Chondrocyte (in vitro differentiated cells): ENCODE results near the gene VCAN. TPM values are rescaled to one million over a fixed set of nuclear protein-coding genes. Genes with fewer than 3 reads are reported as not detected.

ENCODE experiments used
- DNase-seq: peaks from one replicate; pipeline ENCODE4 v3.0.0; 2021; ENCODE audit warnings: mixed read lengths, low spot score
- H3K27ac Mint-ChIP-seq: one replicate; pipeline ENCODE4 v1.8.0; 2021; ENCODE audit warnings: mild to moderate bottlenecking, moderate library complexity, mixed read lengths; ENCODE audit not compliant: unreplicated experiment
- H3K27me3 Mint-ChIP-seq: 2 replicates; pipeline ENCODE4 v1.8.0; 2021; ENCODE audit warnings: low read depth, mixed read lengths
- H3K36me3 Mint-ChIP-seq: 2 replicates; pipeline ENCODE4 v1.8.0; 2021; ENCODE audit warnings: low read depth, mixed read lengths
- H3K4me1 Mint-ChIP-seq: 2 replicates; pipeline ENCODE4 v1.8.0; 2021; ENCODE audit warnings: low read depth, mild to moderate bottlenecking, mixed read lengths
- H3K4me3 Mint-ChIP-seq: one replicate; pipeline ENCODE4 v1.8.0; 2021; ENCODE audit warnings: mild to moderate bottlenecking, moderate library complexity, mixed read lengths; ENCODE audit not compliant: unreplicated experiment
- H3K9me3 Mint-ChIP-seq: 2 replicates; pipeline ENCODE4 v1.8.0; 2021; ENCODE audit warnings: low read depth, mixed read lengths
- total RNA-seq: library from RNA; stranded (reverse); gene quantifications from 3 replicates; pipeline ENCODE4 v1.2.1, GENCODE V29; 2021
- TF ChIP-seq, protein P1 (sequence below): fragments of 200-600 bp; sonication (generic); IDR thresholded peaks from 2 replicates; pipeline ENCODE4 v1.5.0; 2021; ENCODE audit warnings: antibody characterized with exemption, mild to moderate bottlenecking, moderate library complexity

VCAN gene
- total RNA-seq, 1 donor from 2014 or later: 710 TPM

DNA sequence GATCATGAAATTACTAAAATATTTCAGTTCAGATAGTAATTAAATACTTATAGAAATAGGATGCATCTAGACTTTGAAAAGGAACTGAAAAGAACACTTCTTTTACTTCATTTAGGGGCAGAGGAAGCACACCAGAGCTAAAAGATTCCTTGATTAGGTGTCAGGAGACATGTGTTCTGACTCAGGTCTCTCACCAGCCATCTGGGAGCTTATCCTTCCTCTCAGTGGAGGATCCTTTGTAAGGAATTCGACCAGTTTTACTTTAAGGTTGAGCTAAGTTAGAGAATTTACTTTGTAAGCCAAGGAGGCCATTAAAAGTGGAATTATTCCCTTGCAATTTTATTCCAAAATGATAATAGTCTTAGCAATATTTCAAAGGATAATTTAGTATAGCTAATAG, 16.7 kb downstream of the VCAN start:
- H3K4me1 Mint-ChIP-seq: peaks cover 32% of the 10 kb centered on the region
- no peak overlapping the region for H3K4me3 Mint-ChIP-seq
- DNase-seq: no peak
- TF ChIP-seq, protein P1, sequence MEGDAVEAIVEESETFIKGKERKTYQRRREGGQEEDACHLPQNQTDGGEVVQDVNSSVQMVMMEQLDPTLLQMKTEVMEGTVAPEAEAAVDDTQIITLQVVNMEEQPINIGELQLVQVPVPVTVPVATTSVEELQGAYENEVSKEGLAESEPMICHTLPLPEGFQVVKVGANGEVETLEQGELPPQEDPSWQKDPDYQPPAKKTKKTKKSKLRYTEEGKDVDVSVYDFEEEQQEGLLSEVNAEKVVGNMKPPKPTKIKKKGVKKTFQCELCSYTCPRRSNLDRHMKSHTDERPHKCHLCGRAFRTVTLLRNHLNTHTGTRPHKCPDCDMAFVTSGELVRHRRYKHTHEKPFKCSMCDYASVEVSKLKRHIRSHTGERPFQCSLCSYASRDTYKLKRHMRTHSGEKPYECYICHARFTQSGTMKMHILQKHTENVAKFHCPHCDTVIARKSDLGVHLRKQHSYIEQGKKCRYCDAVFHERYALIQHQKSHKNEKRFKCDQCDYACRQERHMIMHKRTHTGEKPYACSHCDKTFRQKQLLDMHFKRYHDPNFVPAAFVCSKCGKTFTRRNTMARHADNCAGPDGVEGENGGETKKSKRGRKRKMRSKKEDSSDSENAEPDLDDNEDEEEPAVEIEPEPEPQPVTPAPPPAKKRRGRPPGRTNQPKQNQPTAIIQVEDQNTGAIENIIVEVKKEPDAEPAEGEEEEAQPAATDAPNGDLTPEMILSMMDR: no peak
- H3K9me3 Mint-ChIP-seq: peaks cover 2% of the 10 kb centered on the region
- H3K27me3 Mint-ChIP-seq: no peaks in the 10 kb centered on the region
- H3K36me3 Mint-ChIP-seq: peaks cover 52% of the 10 kb centered on the region
- H3K27ac Mint-ChIP-seq: peak overlapping the region; percentile 25

DNA sequence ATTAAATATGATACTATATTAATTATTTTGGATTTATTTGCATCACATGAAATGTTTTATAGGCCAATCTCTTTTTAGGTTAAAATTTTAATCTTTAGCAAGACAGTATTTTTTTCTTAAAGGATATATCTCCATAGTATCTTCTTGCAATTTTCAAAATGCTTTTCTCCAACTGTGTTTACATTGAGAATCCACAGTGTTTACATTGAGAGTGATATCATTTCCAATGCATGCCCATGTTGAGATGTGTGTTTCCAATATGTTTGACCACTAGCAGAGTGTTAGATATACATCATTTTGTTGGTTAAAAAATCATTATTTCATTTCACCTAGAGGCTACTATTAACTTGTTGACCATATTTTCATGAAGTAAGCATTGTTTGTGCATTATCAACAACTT, 17.3 kb downstream of the VCAN start:
- no peaks in the 10 kb centered on the region for H3K27me3 Mint-ChIP-seq
- peaks cover 36% of the 10 kb centered on the region for H3K4me1 Mint-ChIP-seq
- peaks cover 2% of the 10 kb centered on the region for H3K9me3 Mint-ChIP-seq
- no peak overlapping the region for H3K27ac Mint-ChIP-seq
- TF ChIP-seq, protein P1: no peak
- H3K36me3 Mint-ChIP-seq: peaks cover 58% of the 10 kb centered on the region
- H3K4me3 Mint-ChIP-seq: no peak overlapping the region
- DNase-seq: no peak

DNA sequence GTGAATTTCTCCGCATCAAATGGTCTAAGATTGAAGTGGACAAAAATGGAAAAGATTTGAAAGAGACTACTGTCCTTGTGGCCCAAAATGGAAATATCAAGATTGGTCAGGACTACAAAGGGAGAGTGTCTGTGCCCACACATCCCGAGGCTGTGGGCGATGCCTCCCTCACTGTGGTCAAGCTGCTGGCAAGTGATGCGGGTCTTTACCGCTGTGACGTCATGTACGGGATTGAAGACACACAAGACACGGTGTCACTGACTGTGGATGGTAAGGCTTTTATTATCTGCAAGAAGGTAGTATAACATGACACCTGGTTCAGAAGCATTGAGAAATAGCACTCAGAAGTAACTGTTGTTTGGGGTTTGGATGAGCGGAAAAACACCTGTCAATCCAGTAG, 18.7 kb downstream of the VCAN start:
- Mint-ChIP-seq H3K4me3 (no peak overlapping the region), H3K4me1 (peaks cover 36% of the 10 kb centered on the region), H3K27ac (no peak overlapping the region), H3K9me3 (peaks cover 2% of the 10 kb centered on the region), H3K36me3 (peaks cover 58% of the 10 kb centered on the region), H3K27me3 (no peaks in the 10 kb centered on the region)
- TF ChIP-seq, protein P1: no peak
- DNase-seq: no peak

DNA sequence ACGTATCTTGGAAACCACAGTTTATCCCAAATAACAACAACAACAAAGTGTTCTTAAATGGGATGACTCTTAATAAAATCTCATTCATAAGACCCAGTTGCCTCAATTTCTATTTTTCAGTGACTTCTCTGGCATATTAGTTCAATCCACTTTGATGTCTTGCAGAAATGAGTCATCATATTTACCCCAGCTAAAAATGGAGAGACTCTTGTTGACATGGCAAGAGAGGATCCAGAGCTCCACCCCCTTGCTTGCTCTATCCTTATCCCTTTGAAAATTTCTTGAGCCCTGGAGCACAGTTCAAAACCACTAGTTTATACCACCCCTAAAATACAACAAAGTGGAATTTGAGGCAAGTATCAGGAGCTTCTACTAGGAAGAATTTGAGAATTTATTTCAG, 20.8 kb downstream of the VCAN start:
- no peak overlapping the region for H3K27ac Mint-ChIP-seq
- peaks cover 53% of the 10 kb centered on the region for H3K36me3 Mint-ChIP-seq
- H3K4me3 Mint-ChIP-seq: no peak overlapping the region
- no peaks in the 10 kb centered on the region for H3K9me3 Mint-ChIP-seq
- DNase-seq: no peak
- TF ChIP-seq, protein P1: no peak
- H3K4me1 Mint-ChIP-seq: peaks cover 32% of the 10 kb centered on the region
- H3K27me3 Mint-ChIP-seq: no peaks in the 10 kb centered on the region

- TF ChIP-seq, protein P1: no peak
- no peaks in the 10 kb centered on the region for H3K9me3 Mint-ChIP-seq
- peaks cover 26% of the 10 kb centered on the region for H3K4me1 Mint-ChIP-seq
- H3K27me3 Mint-ChIP-seq: no peaks in the 10 kb centered on the region
- no peak overlapping the region for H3K4me3 Mint-ChIP-seq
- H3K27ac Mint-ChIP-seq: peak overlapping the region; percentile 9
- no peak for DNase-seq
- peaks cover 59% of the 10 kb centered on the region for H3K36me3 Mint-ChIP-seq
Observed at GRCh38 chr5:83493644-83494043, 22.1 kb downstream of the VCAN start.
